ENCODE measurements around the gene SZT2.

GRCh38 chr1:43425045-43425444 lies 35.3 kb downstream of the SZT2 start:
- TF ChIP-seq POLR2A (IDR thresholded peaks at IDR 0.05) (no peak), CTCF (IDR thresholded peaks at IDR 0.05) (no peak)
